Measurements from ENCODE around the gene KIF4B. TPM values are rescaled to one million over a fixed set of nuclear protein-coding genes. Genes with fewer than 3 reads are reported as not detected.

KIF4B gene
- polyA plus RNA-seq, 3 donors: not detected

GRCh38 chr5:155047818-155048217 is 34.3 kb downstream of the KIF4B start:
- 75 to 79% (median 79%) methylated on average over 8 of the region's 8 CpGs for WGBS, 3 donors
- H3K27ac ChIP-seq (ENCODE audit: low read depth, low read length): no peak overlapping the region

GRCh38 chr5:155049569-155050383 is 36.2 kb downstream of the KIF4B start:
- 23 to 44% (median 24%) methylated on average over 1 of the region's 1 CpG for WGBS, 3 donors
- no peak overlapping the region for H3K27ac ChIP-seq (ENCODE audit: low read depth, low read length)

- H3K27ac ChIP-seq (ENCODE audit: low read depth, low read length): no peak overlapping the region
- 57 to 72% (median 58%) methylated on average over 5 of the region's 5 CpGs for WGBS, 3 donors
Observed at GRCh38 chr5:155050384-155051019, 36.9 kb downstream of the KIF4B start.

GRCh38 chr5:155052532-155052931 is 39.0 kb downstream of the KIF4B start:
- H3K27ac ChIP-seq (ENCODE audit: low read depth, low read length): no peak overlapping the region
- 49 to 68% (median 65%) methylated on average over 4 of the region's 4 CpGs for WGBS, 3 donors

- no peak overlapping the region for H3K27ac ChIP-seq (ENCODE audit: low read depth, low read length)
- 37 to 42% (median 40%) methylated on average over 4 of the region's 4 CpGs for WGBS, 3 donors
Observed at GRCh38 chr5:155053501-155053900, 39.9 kb downstream of the KIF4B start.

- H3K27ac ChIP-seq (ENCODE audit: low read depth, low read length): no peak overlapping the region
- 45 to 69% (median 52%) methylated on average over 8 of the region's 8 CpGs for WGBS, 3 donors
Observed at GRCh38 chr5:155056644-155057269, 43.2 kb downstream of the KIF4B start.

GRCh38 chr5:155057626-155058025 is 44.1 kb downstream of the KIF4B start:
- 83 to 95% (median 88%) methylated on average over 1 of the region's 1 CpG for WGBS, 3 donors

GRCh38 chr5:155064580-155064979 is 51.0 kb downstream of the KIF4B start:
- WGBS, 3 donors: 67 to 76% (median 69%) methylated on average over 6 of the region's 6 CpGs
- no peak overlapping the region for H3K27ac ChIP-seq (ENCODE audit: low read depth, low read length)

More at GRCh38 chr5:155057626-155058025, 44.1 kb downstream of the KIF4B start:
- H3K27ac ChIP-seq (ENCODE audit: low read depth, low read length): no peak overlapping the region

GRCh38 chr5:155066886-155067595 is 53.5 kb downstream of the KIF4B start:
- no peak overlapping the region for H3K27ac ChIP-seq (ENCODE audit: low read depth, low read length)
- WGBS, 3 donors: 88 to 93% (median 90%) methylated on average over 9 of the region's 9 CpGs

Other genes with a start within 250 kb of the KIF4B start
- 10 to 100 TPM in 2 of 3 donors, 1 to 10 TPM in 1; 5.5 to 22.7 (median 20.2) TPM for gene FAXDC2, start 163.2 kb upstream of the KIF4B start, polyA plus RNA-seq
- 10 to 100 TPM; 16.6 to 52.8 (median 52.1) TPM for gene CNOT8, start 155.1 kb upstream of the KIF4B start, polyA plus RNA-seq
- 1 to 10 TPM; 2.7 to 9.4 (median 6.0) TPM for gene GEMIN5, start 75.5 kb upstream of the KIF4B start, polyA plus RNA-seq
- 10 to 100 TPM; 25.3 to 46.6 (median 38.0) TPM for gene MRPL22, start 72.7 kb upstream of the KIF4B start, polyA plus RNA-seq